HG03378 (cell line): ENCODE data around the gene TLE4.

Experiments
- ATAC-seq: cut with Tn5 transposase; IDR thresholded peaks from one replicate; pipeline ENCODE4 v1.9.1; 2021; ENCODE audit warnings: mild to moderate bottlenecking, moderate library complexity; ENCODE audit not compliant: unreplicated experiment

Gene TLE4

DNA sequence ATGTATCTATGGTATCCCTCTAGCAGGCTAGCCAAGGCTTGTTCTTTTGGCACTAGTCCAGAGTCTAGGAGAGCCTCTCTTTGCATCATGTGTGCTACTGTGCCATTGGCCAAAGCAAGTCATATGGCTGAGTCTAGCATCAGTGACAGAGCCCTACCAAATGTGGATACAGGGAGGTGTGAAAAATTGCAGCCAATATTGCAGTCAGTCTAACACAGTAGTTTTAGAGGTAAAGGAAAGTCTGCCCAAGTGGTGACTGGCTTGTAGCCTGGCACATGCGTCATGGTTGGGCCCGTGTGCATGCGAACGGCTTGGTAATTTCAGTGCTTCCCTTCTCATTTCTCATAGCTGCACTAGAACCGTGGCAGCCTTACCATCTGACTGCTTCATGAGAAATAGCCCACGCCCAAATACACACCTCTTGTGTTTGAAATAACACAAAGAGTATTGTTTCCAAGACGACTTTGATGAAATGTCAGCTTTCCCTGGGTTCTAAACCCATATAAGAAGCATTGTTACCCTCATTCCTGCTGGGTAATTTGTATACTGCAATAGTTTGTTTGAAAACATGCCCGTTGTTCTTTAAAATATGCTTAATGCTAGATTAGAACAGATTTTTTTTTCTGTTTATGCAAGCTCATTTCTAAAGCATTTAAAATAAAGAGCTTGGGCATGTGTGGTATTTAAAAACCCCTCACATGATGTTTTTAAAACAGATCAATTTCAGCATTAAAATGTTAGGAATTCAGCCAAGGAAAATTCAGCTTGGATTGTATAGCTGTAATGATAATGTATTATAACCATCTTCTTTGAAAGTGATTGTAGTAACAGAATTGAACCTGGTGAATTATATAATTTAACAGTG is 113.2 kb downstream of the TLE4 start:
- ATAC-seq = no peak

- ATAC-seq = no peak
Measured at GRCh38 chr9:79685577-79685976, 113.8 kb downstream of the TLE4 start.

DNA sequence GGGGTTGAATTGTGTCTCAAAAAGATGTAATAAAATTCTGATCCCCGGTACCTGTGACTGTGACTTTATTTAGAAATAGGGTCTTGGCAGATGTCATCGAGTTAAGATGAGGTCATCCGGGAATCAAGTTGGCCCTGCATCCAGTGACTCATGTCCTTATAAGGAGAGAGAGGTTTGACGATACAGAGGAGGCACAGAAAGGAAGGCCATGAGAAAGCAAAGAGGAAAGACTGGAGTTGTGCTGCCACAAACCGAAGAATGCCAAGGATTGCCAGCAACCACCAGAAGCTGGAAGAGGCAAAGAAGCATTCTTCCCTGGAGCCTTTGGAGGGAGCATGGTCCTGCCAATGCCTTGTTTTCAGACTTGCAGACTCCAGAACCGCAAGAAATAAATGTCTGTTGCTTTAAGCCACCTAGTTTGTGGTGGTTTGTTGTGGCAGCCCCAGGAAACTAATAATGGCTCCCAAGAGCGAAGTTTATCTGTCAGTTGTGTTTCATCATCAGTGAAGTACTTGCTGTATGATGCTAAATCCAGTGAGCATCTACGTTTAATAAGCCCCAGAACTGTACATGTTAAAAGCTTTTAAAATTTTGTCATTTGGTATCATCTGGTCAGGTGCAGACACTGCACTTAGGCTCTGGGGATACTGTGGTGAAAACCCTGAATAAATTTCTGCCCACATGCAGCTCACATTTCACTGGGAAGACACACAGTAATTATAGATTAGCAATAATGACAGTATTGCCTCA is 114.8 kb downstream of the TLE4 start:
- no peak for ATAC-seq

DNA sequence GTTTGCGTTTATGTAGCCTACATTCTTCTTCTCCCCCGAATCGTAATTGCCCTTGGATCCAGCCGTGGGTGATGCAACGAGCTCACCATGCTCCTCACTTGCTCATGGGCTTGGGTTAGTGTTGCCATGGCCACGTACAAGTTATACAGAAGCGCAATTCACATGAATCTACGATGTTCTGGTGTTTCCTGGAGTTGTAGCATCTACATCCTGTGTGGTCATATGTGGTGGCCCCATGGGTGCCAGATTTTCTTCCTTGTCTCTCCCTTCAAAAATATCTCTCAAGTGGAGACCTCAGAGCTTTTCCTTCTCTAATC is 115.3 kb downstream of the TLE4 start:
- ATAC-seq = no peak

DNA sequence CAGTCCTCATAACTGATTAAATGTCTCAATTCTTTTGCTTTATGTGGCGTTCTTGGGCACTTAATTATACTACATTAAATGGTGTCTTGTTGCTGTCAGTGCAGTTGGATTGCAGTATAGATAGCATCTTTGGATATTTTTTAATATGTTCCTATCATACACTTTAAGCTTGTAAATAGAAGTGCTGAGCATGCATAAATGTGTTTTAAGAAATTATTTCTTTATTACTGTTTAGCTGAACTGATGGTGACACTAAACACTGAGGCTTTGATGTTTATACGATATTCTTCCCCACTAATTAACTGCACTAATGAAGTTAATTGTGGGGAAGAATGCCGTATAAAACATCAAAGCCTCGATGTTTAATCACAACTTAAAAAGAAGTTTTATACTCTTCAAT is 116.6 kb downstream of the TLE4 start:
- ATAC-seq = no peak

DNA sequence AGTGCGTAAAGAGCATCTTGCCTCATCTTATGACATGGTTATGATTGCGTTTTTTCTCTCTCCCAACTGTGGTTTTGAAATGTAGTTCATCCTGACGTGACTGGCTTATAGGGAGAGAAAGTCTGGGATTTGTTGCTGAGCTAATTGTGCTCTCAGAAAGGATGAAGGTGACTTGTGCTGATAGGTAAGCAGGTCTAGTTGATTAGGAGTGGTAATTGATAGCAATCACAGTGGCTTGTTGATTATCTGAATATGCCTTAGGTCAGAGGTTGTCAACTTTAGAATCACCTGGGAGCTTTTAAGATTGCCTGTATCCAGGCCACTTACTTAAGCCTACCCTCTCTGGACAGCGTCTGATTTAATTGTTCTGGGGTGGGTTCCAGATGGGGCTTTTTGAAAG is 117.8 kb downstream of the TLE4 start:
- no peak for ATAC-seq

DNA sequence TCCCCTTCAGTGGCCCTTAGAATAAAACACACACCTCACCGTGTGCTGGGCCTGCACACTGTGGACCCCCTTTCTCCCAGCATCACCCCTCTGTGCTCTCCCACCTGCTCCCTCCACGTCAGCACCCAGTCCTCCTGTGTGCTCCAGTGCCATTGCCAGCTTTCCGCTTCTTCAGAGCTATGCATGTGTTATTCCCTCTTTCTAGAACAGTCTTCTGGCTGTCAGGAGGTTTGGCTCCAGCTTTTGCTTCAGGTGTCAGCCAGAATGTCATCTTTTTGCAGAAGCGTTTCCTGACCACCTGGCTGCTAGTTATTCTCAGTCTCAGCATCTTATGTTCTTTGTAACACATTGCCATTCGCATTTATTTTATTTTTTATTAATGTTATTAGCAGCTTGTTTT is 119.7 kb downstream of the TLE4 start:
- no peak for ATAC-seq

DNA sequence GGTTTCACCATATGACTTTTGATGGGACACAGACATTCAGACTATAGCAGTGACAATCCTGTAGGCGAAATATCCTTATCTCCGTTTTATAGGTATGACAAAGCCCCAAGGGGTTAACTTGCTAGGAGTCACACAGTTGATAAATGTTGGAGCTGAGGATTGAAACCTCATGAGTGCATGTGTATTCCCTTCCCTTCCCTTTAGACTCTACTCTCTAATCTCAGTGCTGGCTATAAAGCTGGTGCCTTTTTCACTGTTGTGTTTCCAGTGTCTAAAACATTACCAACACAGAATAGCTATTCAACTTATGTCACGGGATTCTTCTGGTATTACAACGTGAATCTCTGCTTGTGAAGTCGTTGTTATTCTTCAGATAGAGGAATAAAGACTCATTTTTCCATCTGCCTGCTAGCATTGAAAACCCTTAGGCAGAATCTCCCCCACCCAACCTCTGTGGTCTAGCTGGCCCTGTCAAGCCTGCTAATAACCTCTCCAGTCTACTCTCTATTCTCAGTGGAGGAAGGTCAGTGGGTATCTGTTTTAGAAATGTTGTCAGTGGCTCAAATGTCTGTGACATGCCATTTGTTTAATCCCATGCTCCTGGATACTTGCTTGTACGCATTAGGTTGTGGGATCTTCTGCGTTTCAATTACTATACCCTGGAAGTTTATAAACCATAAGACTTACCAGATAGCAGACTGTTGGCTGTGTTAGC is 121.2 kb downstream of the TLE4 start:
- ATAC-seq = no peak

DNA sequence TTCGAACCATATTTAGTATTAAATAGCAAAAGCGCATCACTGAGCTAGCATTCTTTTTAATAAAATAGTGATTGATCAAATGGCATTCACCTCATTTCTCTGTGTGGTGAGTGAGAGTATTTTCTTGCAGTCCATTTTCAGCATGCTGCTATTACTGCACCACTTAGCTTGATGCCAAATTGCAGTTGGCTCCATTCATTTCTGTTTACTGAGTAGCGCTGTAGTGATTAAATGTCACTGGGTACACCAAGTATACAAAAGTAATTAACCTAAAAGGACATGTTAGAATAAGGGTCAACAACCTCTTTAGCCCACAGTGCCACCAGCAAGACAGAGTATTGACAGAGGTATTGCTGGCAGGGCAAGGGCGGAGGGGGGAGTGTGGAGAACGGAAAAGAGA is 122.0 kb downstream of the TLE4 start:
- ATAC-seq = no peak

GRCh38 chr9:79694208-79694607 is 122.4 kb downstream of the TLE4 start:
- no peak for ATAC-seq

DNA sequence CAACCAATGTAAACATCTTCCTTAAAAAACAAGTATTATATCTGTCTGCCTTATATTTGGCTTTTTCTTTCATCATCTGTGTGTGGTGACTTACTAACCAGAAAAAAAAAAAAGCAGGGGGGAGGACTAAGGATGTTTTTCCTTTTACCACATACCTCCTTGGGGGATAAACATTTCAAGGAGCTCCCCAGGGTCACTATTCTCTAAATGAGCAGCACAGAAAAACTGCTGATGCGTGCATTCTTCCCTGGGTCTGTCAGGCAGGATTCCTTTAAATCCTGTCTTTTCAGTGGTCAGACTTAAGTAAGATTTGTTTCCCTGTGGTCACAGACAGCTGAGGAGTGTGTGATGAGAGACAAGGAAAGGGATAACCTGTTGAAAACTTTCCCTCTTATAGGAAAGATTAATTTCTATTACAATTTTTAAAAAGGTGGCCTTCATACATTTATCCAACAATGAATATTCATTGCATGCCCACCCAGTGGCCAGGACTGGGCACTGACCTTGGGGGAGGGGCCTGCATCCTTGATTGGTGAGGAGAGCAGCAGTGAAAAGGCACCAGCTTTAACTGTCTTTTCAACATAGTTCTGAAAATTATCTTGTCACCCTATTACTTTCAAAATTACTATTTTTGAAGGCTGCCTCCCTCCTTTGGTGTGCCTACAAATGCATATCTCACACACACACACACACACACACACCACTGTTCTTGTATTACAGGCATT is 123.1 kb downstream of the TLE4 start:
- no peak for ATAC-seq

DNA sequence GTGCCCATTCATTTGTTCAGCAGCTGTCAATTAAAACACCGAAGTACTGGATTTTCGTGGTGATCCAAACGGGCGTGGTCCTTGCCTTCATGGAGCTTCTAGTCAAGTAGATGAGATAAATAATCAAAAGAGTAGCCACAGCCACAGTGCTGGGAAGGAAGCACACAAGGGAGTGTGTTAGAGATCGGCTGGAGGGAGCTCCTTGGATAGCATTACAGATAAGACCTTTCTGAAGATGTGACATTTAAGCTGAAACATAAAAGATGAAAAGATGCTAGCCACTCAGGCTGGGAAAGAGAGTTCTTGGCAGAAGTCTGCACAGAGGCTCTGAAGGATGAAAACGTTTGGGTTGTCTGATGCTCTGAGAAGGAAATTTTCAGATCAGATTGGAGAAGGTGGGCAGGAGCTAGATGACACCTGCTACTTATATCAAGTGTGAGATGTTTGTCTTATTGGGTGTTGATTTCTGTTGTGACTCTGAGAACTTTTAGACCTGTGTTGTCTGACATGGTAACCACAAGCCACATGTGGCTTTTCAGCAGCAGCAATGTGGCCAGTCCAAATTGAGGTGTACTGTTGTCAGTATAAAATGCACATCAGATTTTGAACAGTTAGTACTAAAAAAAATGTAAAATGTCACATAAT is 123.9 kb downstream of the TLE4 start:
- peak; percentile 55 for ATAC-seq

- ATAC-seq = no peak
Measured at GRCh38 chr9:79698967-79699366, 127.2 kb downstream of the TLE4 start.

- ATAC-seq = no peak
Measured at GRCh38 chr9:79699479-79699878, 127.7 kb downstream of the TLE4 start.

GRCh38 chr9:79700607-79701360 is 129.0 kb downstream of the TLE4 start:
- ATAC-seq = no peak

- ATAC-seq = no peak
Measured at GRCh38 chr9:79701651-79702050, 129.9 kb downstream of the TLE4 start.

DNA sequence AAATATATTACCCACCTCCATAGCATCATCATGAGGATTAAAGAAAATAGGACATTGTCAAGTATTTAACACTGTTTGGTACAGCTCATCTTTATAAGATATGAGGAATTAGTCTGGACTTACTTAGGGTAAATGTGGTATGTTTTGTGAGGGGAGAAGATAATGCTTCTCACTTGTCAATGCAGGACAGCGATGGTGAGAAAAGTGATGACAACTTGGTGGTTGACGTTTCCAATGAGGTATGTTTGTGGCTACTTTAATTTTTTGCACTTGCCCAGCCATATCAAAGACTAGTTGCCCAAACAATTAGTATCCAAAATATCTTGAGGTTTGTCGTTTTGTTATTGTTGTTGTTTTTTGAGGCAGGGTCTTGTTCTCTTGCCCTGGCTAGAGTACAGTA is 133.9 kb downstream of the TLE4 start:
- no peak for ATAC-seq

GRCh38 chr9:79706512-79706911 is 134.7 kb downstream of the TLE4 start:
- no peak for ATAC-seq

GRCh38 chr9:79707589-79707988 is 135.8 kb downstream of the TLE4 start:
- no peak for ATAC-seq

DNA sequence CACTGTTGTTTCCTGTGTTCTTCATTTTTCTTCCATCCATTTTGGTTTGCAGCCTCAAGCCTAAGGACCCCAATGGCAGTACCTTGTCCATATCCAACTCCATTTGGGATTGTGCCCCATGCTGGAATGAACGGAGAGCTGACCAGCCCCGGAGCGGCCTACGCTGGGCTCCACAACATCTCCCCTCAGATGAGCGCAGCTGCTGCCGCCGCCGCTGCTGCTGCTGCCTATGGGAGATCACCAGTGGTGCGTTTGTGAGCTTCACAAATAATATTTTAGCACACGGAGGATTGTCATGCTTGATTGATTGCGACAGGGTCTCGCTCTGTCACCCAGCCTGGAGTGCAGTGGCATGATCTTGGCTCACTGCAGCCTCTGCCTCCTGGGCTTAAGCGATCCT is 136.8 kb downstream of the TLE4 start:
- no peak for ATAC-seq
